Measurements from ENCODE around the gene SLC22A14.
"Not testable (repeated sequence)": the region's sequence is repeated elsewhere in the genome, so short reads cannot be mapped to it uniquely, and the experiment has no call there.

SLC22A14 gene

GRCh38 chr3:38312356-38312755 lies 30.3 kb downstream of the SLC22A14 start:
- no peak for DNase-seq (ENCODE audit: low read depth in 4 of 4, low spot score in 1 of 4)

- no peak for DNase-seq (ENCODE audit: low read depth in 4 of 4, low spot score in 1 of 4)
These were observed 31.2 kb downstream of the SLC22A14 start for GRCh38 chr3:38313263-38313662.

GRCh38 chr3:38313695-38314094 lies 31.6 kb downstream of the SLC22A14 start:
- DNase-seq (ENCODE audit: low read depth in 4 of 4, low spot score in 1 of 4), result no peak

GRCh38 chr3:38314112-38314763 lies 32.1 kb downstream of the SLC22A14 start:
- DNase-seq (ENCODE audit: low read depth in 4 of 4, low spot score in 1 of 4), result no peak

GRCh38 chr3:38314764-38315487 lies 32.8 kb downstream of the SLC22A14 start:
- DNase-seq (ENCODE audit: low read depth in 4 of 4, low spot score in 1 of 4), result no peak

- DNase-seq (ENCODE audit: low read depth in 4 of 4, low spot score in 1 of 4), result no peak
These were observed 33.6 kb downstream of the SLC22A14 start for GRCh38 chr3:38315488-38316230.

- DNase-seq (ENCODE audit: low read depth in 4 of 4, low spot score in 1 of 4), result no peak
These were observed 34.5 kb downstream of the SLC22A14 start for GRCh38 chr3:38316356-38317191.

- no peak for DNase-seq (ENCODE audit: low read depth in 4 of 4, low spot score in 1 of 4)
These were observed 35.2 kb downstream of the SLC22A14 start for GRCh38 chr3:38317192-38317759.

GRCh38 chr3:38318766-38319671 lies 36.9 kb downstream of the SLC22A14 start:
- DNase-seq (ENCODE audit: low read depth in 4 of 4, low spot score in 1 of 4), result no peak

- not testable (repeated sequence) for DNase-seq (ENCODE audit: low read depth in 4 of 4, low spot score in 1 of 4)
These were observed 38.5 kb downstream of the SLC22A14 start for GRCh38 chr3:38320638-38321037.

- no peak for DNase-seq (ENCODE audit: low read depth in 4 of 4, low spot score in 1 of 4)
These were observed 41.0 kb downstream of the SLC22A14 start for GRCh38 chr3:38323060-38323459.

- no peak for DNase-seq (ENCODE audit: low read depth in 4 of 4, low spot score in 1 of 4)
These were observed 43.2 kb downstream of the SLC22A14 start for GRCh38 chr3:38325256-38325655.

GRCh38 chr3:38327335-38328009 lies 45.4 kb downstream of the SLC22A14 start:
- DNase-seq (ENCODE audit: low read depth in 4 of 4, low spot score in 1 of 4), result no peak

- DNase-seq (ENCODE audit: low read depth in 4 of 4, low spot score in 1 of 4), result no peak
These were observed 49.3 kb downstream of the SLC22A14 start for GRCh38 chr3:38331257-38332022.

GRCh38 chr3:38332201-38332600 lies 50.1 kb downstream of the SLC22A14 start:
- DNase-seq (ENCODE audit: low read depth in 4 of 4, low spot score in 1 of 4), result no peak

GRCh38 chr3:38334142-38335055 lies 52.3 kb downstream of the SLC22A14 start:
- DNase-seq (ENCODE audit: low read depth in 4 of 4, low spot score in 1 of 4), result no peak

- no peak for DNase-seq (ENCODE audit: low read depth in 4 of 4, low spot score in 1 of 4)
These were observed 53.2 kb downstream of the SLC22A14 start for GRCh38 chr3:38335263-38335662.

All from stimulated activated CD4-positive, alpha-beta T cell treated with anti-CD3 and anti-CD28 coated beads, Interleukin-1b, Interleukin-23, amount 100 ng/mL, for 24 hours (primary cell).